ENCODE data around the gene PLCB4. TPM values are rescaled to one million over a fixed set of nuclear protein-coding genes. Genes with fewer than 3 reads are reported as not detected.

Gene PLCB4
- total and polyA plus RNA-seq, 2 donors (not counting 1 experiment from before 2014, with no cell fraction given), result 7.3 to 13.7 TPM

- Histone ChIP-seq H3K27me3 (ENCODE audit: control insufficient read depth, insufficient read depth, low read length) (no peaks in the 10 kb centered on the region), H2AFZ (ENCODE audit: low read length) (peak overlapping the region; percentile 22), H3K36me3 (ENCODE audit: control insufficient read depth, insufficient read depth, low read length) (no peaks in the 10 kb centered on the region), H3K9me3 (ENCODE audit: control insufficient read depth, insufficient read depth, low read depth, low read length) (no peaks in the 10 kb centered on the region), H3K4me3 (replicated peaks in 1 of 4; ENCODE audit: control extremely low read depth in 1 of 4, insufficient read depth in 1 of 4, low read depth in 3 of 4, low read length in 4 of 4) (no peak overlapping the region), H4K20me1 (ENCODE audit: control insufficient read depth, extremely low read depth, insufficient read depth, low read length) (no peaks in the 10 kb centered on the region), H3K79me2 (ENCODE audit: control insufficient read depth, insufficient read depth, low read length) (no peaks in the 10 kb centered on the region), H3K27ac (ENCODE audit: insufficient read depth, low read length) (peak overlapping the region; percentile 47), H3K4me1 (ENCODE audit: control insufficient read depth, extremely low read depth, insufficient read depth, low read length) (peaks cover 21% of the 10 kb centered on the region), H3K9ac (ENCODE audit: insufficient read depth, low read length) (no peak overlapping the region), H3K4me2 (ENCODE audit: extremely low read depth, insufficient read depth, low read length) (peak overlapping the region; percentile 61)
- peak; percentile 54 to 77 for DNase-seq (ENCODE audit: low read depth in 2 of 2)
- TF ChIP-seq CTCF (conservative IDR thresholded peaks at IDR 0.05 in 1 of 2, IDR thresholded peaks at IDR 0.05 in 1 of 2; ENCODE audit: low read depth in 1 of 2, low read length in 2 of 2), result no peak
- no peak for TF ChIP-seq EZH2 (IDR thresholded peaks at IDR 0.05; ENCODE audit: low read length, missing control alignments)
These were observed 14.7 kb upstream of the PLCB4 start for GRCh38 chr20:9054176-9054575.

- Histone ChIP-seq H3K4me1 (ENCODE audit: control insufficient read depth, extremely low read depth, insufficient read depth, low read length) (peaks cover 5% of the 10 kb centered on the region), H3K79me2 (ENCODE audit: control insufficient read depth, insufficient read depth, low read length) (no peaks in the 10 kb centered on the region), H3K27ac (ENCODE audit: insufficient read depth, low read length) (no peak overlapping the region), H3K9me3 (ENCODE audit: control insufficient read depth, insufficient read depth, low read depth, low read length) (no peaks in the 10 kb centered on the region), H3K36me3 (ENCODE audit: control insufficient read depth, insufficient read depth, low read length) (no peaks in the 10 kb centered on the region), H3K4me2 (ENCODE audit: extremely low read depth, insufficient read depth, low read length) (peak overlapping the region; percentile 23), H3K9ac (ENCODE audit: insufficient read depth, low read length) (no peak overlapping the region), H3K4me3 (replicated peaks in 1 of 4; ENCODE audit: control extremely low read depth in 1 of 4, insufficient read depth in 1 of 4, low read depth in 3 of 4, low read length in 4 of 4) (no peak overlapping the region), H4K20me1 (ENCODE audit: control insufficient read depth, extremely low read depth, insufficient read depth, low read length) (no peaks in the 10 kb centered on the region), H2AFZ (ENCODE audit: low read length) (no peak overlapping the region), H3K27me3 (ENCODE audit: control insufficient read depth, insufficient read depth, low read length) (no peaks in the 10 kb centered on the region)
- no peak for TF ChIP-seq EZH2 (IDR thresholded peaks at IDR 0.05; ENCODE audit: low read length, missing control alignments)
- no peak for TF ChIP-seq CTCF (conservative IDR thresholded peaks at IDR 0.05 in 1 of 2, IDR thresholded peaks at IDR 0.05 in 1 of 2; ENCODE audit: low read depth in 1 of 2, low read length in 2 of 2)
- DNase-seq (ENCODE audit: low read depth in 2 of 2), result peak; percentile 38 to 85
These were observed 9.0 kb upstream of the PLCB4 start for GRCh38 chr20:9059931-9060330.

GRCh38 chr20:9061434-9061833 lies 7.5 kb upstream of the PLCB4 start:
- Histone ChIP-seq H3K27ac (ENCODE audit: insufficient read depth, low read length) (no peak overlapping the region), H3K9ac (ENCODE audit: insufficient read depth, low read length) (no peak overlapping the region), H3K4me3 (replicated peaks in 1 of 4; ENCODE audit: control extremely low read depth in 1 of 4, insufficient read depth in 1 of 4, low read depth in 3 of 4, low read length in 4 of 4) (no peak overlapping the region), H3K27me3 (ENCODE audit: control insufficient read depth, insufficient read depth, low read length) (no peaks in the 10 kb centered on the region), H3K4me1 (ENCODE audit: control insufficient read depth, extremely low read depth, insufficient read depth, low read length) (peaks cover 5% of the 10 kb centered on the region), H2AFZ (ENCODE audit: low read length) (no peak overlapping the region), H3K9me3 (ENCODE audit: control insufficient read depth, insufficient read depth, low read depth, low read length) (no peaks in the 10 kb centered on the region), H3K79me2 (ENCODE audit: control insufficient read depth, insufficient read depth, low read length) (no peaks in the 10 kb centered on the region), H3K4me2 (ENCODE audit: extremely low read depth, insufficient read depth, low read length) (no peak overlapping the region), H3K36me3 (ENCODE audit: control insufficient read depth, insufficient read depth, low read length) (no peaks in the 10 kb centered on the region), H4K20me1 (ENCODE audit: control insufficient read depth, extremely low read depth, insufficient read depth, low read length) (no peaks in the 10 kb centered on the region)
- DNase-seq (ENCODE audit: low read depth in 2 of 2), result no peak
- TF ChIP-seq EZH2 (IDR thresholded peaks at IDR 0.05; ENCODE audit: low read length, missing control alignments), result no peak
- TF ChIP-seq CTCF (conservative IDR thresholded peaks at IDR 0.05 in 1 of 2, IDR thresholded peaks at IDR 0.05 in 1 of 2; ENCODE audit: low read depth in 1 of 2, low read length in 2 of 2), result no peak

Data from fibroblast of lung (primary cell).